ENCODE data around the gene PLCB1. TPM values are rescaled to one million over a fixed set of nuclear protein-coding genes. Genes with fewer than 3 reads are reported as not detected.

The PLCB1 gene
- total RNA-seq, 1 experiment from 2014 or later = 11.3 TPM

GRCh38 chr20:8421981-8422380 lies 289.9 kb downstream of the PLCB1 start:
- CTCF ChIA-PET = no interaction called here

GRCh38 chr20:8423482-8423881 lies 291.4 kb downstream of the PLCB1 start:
- H3K4me3 Mint-ChIP-seq = no peak overlapping the region
- no peak overlapping the region for H3K27ac Mint-ChIP-seq
- no peak for DNase-seq (ENCODE audit: low spot score)
- H3K27me3 Mint-ChIP-seq (ENCODE audit: low read depth) = no peaks in the 10 kb centered on the region
- no peaks in the 10 kb centered on the region for H3K4me1 Mint-ChIP-seq
- H3K9me3 Mint-ChIP-seq = peaks cover 3% of the 10 kb centered on the region; the same call in 1 of the 2 replicates
- ChIA-PET POLR2A (no interaction called here), CTCF (no interaction called here)
- H3K36me3 Mint-ChIP-seq = no peaks in the 10 kb centered on the region
- ATAC-seq = no peak
- TF ChIP-seq ATF1 (CRISPR knock-in tag; IDR thresholded peaks at IDR 0.05) = no peak
- TF ChIP-seq TEAD4 (CRISPR knock-in tag; IDR thresholded peaks at IDR 0.05) = no peak
- TF ChIP-seq ATF3 (CRISPR knock-in tag; conservative IDR thresholded peaks at IDR 0.05) = no peak
- TF ChIP-seq RORB (CRISPR knock-in tag; IDR thresholded peaks at IDR 0.05) = no peak
- no peak for TF ChIP-seq FOXJ3 (CRISPR knock-in tag; IDR thresholded peaks at IDR 0.05; ENCODE audit: borderline replicate concordance)
- no peak for TF ChIP-seq NR2C2 (CRISPR knock-in tag; IDR thresholded peaks at IDR 0.05)
- no peak for TF ChIP-seq E2F1 (CRISPR knock-in tag; IDR thresholded peaks at IDR 0.05)
- no peak for TF ChIP-seq E2F5 (CRISPR knock-in tag; IDR thresholded peaks at IDR 0.05)
- no peak for TF ChIP-seq ZNF281 (CRISPR knock-in tag; IDR thresholded peaks at IDR 0.05)
- no peak for TF ChIP-seq ZMAT4 (CRISPR knock-in tag; IDR thresholded peaks at IDR 0.05)
- TF ChIP-seq NFE2L1 (CRISPR knock-in tag; IDR thresholded peaks at IDR 0.05) = no peak
- no peak for TF ChIP-seq ZNF671 (CRISPR knock-in tag; IDR thresholded peaks at IDR 0.05)

More at GRCh38 chr20:8421981-8422380, 289.9 kb downstream of the PLCB1 start:
- DNase-seq (ENCODE audit: low spot score) (no peak), ATAC-seq (no peak)
- no peaks in the 10 kb centered on the region for H3K27me3 Mint-ChIP-seq (ENCODE audit: low read depth)
- TF ChIP-seq E2F4 (CRISPR knock-in tag; IDR thresholded peaks at IDR 0.05; ENCODE audit: borderline replicate concordance, low read depth) (no peak), NR1H2 (CRISPR knock-in tag; IDR thresholded peaks at IDR 0.05) (no peak), ZNF416 (CRISPR knock-in tag; IDR thresholded peaks at IDR 0.05) (no peak), RELA (CRISPR knock-in tag; IDR thresholded peaks at IDR 0.05; ENCODE audit: borderline replicate concordance) (no peak), FOXK1 (CRISPR knock-in tag; IDR thresholded peaks at IDR 0.05) (no peak), IRF1 (CRISPR knock-in tag; IDR thresholded peaks at IDR 0.05) (no peak), ATF1 (CRISPR knock-in tag; IDR thresholded peaks at IDR 0.05) (no peak), SMAD4 (CRISPR knock-in tag; IDR thresholded peaks at IDR 0.05) (no peak), PRDM15 (CRISPR knock-in tag; IDR thresholded peaks at IDR 0.05) (no peak), NFYB (CRISPR knock-in tag; conservative IDR thresholded peaks at IDR 0.05; ENCODE audit: low read depth) (no peak), TEAD1 (CRISPR knock-in tag; IDR thresholded peaks at IDR 0.05) (no peak)
- H3K36me3 Mint-ChIP-seq = no peaks in the 10 kb centered on the region
- no peak overlapping the region for H3K4me3 Mint-ChIP-seq
- no peak overlapping the region for H3K27ac Mint-ChIP-seq
- H3K4me1 Mint-ChIP-seq = no peaks in the 10 kb centered on the region
- H3K9me3 Mint-ChIP-seq = peaks cover 3% of the 10 kb centered on the region; the same call in 1 of the 2 replicates
- POLR2A ChIA-PET = no interaction called here

Measured in WTC11 (cell line).